H1 (cell line): ENCODE data around the gene RPP14. TPM values are rescaled to one million over a fixed set of nuclear protein-coding genes. Genes with fewer than 3 reads are reported as not detected.

Source experiments
- CTCF ChIA-PET: fragments of 300-600 bp; sonication (Branson Sonifier 250); formaldehyde crosslinking; loops from one replicate; lab custom pipeline; 2021; ENCODE audit not compliant: partially characterized antibody; lab: Charles Lee
- POLR2A ChIA-PET: fragments of 300-600 bp; sonication (Branson Sonifier 250); formaldehyde crosslinking; loops from one replicate; lab custom pipeline; 2021; ENCODE audit warnings: inconsistent platforms; ENCODE audit not compliant: partially characterized antibody; lab: Charles Lee
- DNase-seq, 2 experiments: peaks; one replicate each; pipeline versions ENCODE4 v3.0.0 to v3.0.0-alpha.2; 2010 to 2022; ENCODE audit warnings: low spot score in 2 of 2, low read depth in 1 of 2, mixed read lengths in 1 of 2
- FAIRE-seq: peaks from 2 replicates; lab custom pipeline; 2011; peaks lifted over from hg19 to GRCh38; lab: Jason Lieb, UNC
- H2AFZ ChIP-seq: 2 replicates; pipeline ENCODE4 v1.8.1; 2012; ENCODE audit warnings: low read length, inconsistent platforms
- H2AK5ac ChIP-seq: 2 replicates; pipeline ENCODE4 v1.6.1; 2013; ENCODE audit warnings: low read depth, low read length
- H2BK120ac ChIP-seq: replicated peaks from 2 replicates; pipeline ENCODE3; 2013; ENCODE audit warnings: low read depth, low read length, inconsistent platforms
- H2BK12ac ChIP-seq: 2 replicates; pipeline ENCODE4 v1.6.1; 2013; ENCODE audit warnings: low read depth, low read length
- H2BK15ac ChIP-seq: 2 replicates; pipeline ENCODE4 v1.6.1; 2013; ENCODE audit warnings: low read length
- H2BK20ac ChIP-seq: 2 replicates; pipeline ENCODE4 v1.6.1; 2013; ENCODE audit warnings: low read length
- H2BK5ac ChIP-seq: 2 replicates; pipeline ENCODE4 v1.6.1; 2013; ENCODE audit warnings: low read depth, low read length
- H3K14ac ChIP-seq: 2 replicates; pipeline ENCODE4 v1.6.1; 2013; ENCODE audit warnings: inconsistent platforms; ENCODE audit not compliant: insufficient read length
- H3K18ac ChIP-seq: 2 replicates; pipeline ENCODE4 v1.6.1; 2013; ENCODE audit warnings: low read length; ENCODE audit errors: extremely low read depth
- H3K23ac ChIP-seq: 2 replicates; pipeline ENCODE4 v1.6.1; 2013; ENCODE audit warnings: inconsistent platforms; ENCODE audit not compliant: insufficient read length
- H3K23me2 ChIP-seq: 2 replicates; pipeline ENCODE4 v1.6.1; 2013; ENCODE audit warnings: low read depth, low read length
- H3K27ac ChIP-seq: 2 replicates; pipeline ENCODE4 v1.6.1; 2011; ENCODE audit warnings: low read depth, low read length, inconsistent platforms
- H3K27me3 ChIP-seq, 4 experiments: replicated peaks in 1 of 4; 1 replicate in 1 of 4; 2 replicates in 3 of 4; pipeline versions ENCODE4 v1.6.1 to v1.8.1; 2011 to 2013; ENCODE audit warnings: low read length in 3 of 4, mild to moderate bottlenecking in 3 of 4, inconsistent platforms in 2 of 4, mixed read lengths in 2 of 4, moderate library complexity in 1 of 4; ENCODE audit not compliant: control insufficient read depth in 3 of 4, insufficient read depth in 3 of 4; ENCODE audit errors: extremely low read depth in 1 of 4
- H3K36me3 ChIP-seq, 4 experiments: 2 replicates each; pipeline versions ENCODE4 v1.6.1 to v1.8.1; 2011 to 2013; ENCODE audit warnings: mild to moderate bottlenecking in 4 of 4, low read length in 3 of 4, moderate library complexity in 2 of 4, control low read depth in 1 of 4, inconsistent platforms in 1 of 4; ENCODE audit not compliant: insufficient read depth in 4 of 4, control insufficient read depth in 2 of 4
- H3K4ac ChIP-seq: replicated peaks from 2 replicates; pipeline ENCODE3; 2013; ENCODE audit warnings: low read length, low read depth, mixed read lengths, inconsistent platforms; ENCODE audit not compliant: insufficient read length
- H3K4me1 ChIP-seq, 4 experiments: replicated peaks in 1 of 4; 1 replicate in 1 of 4; 2 replicates in 3 of 4; pipeline versions ENCODE4 v1.6.1 to v1.8.1; 2011 to 2013; ENCODE audit warnings: low read length in 3 of 4, inconsistent platforms in 2 of 4, mixed read lengths in 1 of 4; ENCODE audit not compliant: insufficient read depth in 4 of 4, control insufficient read depth in 3 of 4
- H3K4me2 ChIP-seq, 2 experiments: 2 replicates each; pipeline versions ENCODE4 v1.6.1 to v1.8.1; 2011 to 2013; ENCODE audit warnings: low read depth in 2 of 2, low read length in 2 of 2, control low read depth in 1 of 2, inconsistent platforms in 1 of 2, mild to moderate bottlenecking in 1 of 2; ENCODE audit not compliant: insufficient read depth in 1 of 2
- H3K4me3 ChIP-seq, 4 experiments: fragments of 200-600, 300-600 bp in 1 of 4; sonication (generic), shearing (Covaris generic), sonication (Bioruptor Twin) in 1 of 4; 2 replicates each; pipeline versions ENCODE4 v1.5.1 to v1.8.1; 2011 to 2016; ENCODE audit warnings: low read length in 4 of 4, low read depth in 3 of 4, control low read depth in 2 of 4, inconsistent platforms in 2 of 4, mild to moderate bottlenecking in 2 of 4, mixed read lengths in 1 of 4, moderate library complexity in 1 of 4; ENCODE audit not compliant: insufficient read depth in 2 of 4; ENCODE audit errors: extremely low read depth in 1 of 4
- H3K56ac ChIP-seq: replicated peaks from 2 replicates; pipeline ENCODE3; 2013; ENCODE audit warnings: low read depth, mild to moderate bottlenecking, mixed read lengths, low read length, inconsistent platforms; ENCODE audit not compliant: insufficient read length
- H3K79me1 ChIP-seq: 2 replicates; pipeline ENCODE4 v1.6.1; 2013; ENCODE audit warnings: low read depth, low read length, control low read depth
- H3K79me2 ChIP-seq, 2 experiments: 2 replicates each; pipeline versions ENCODE4 v1.6.1 to v1.8.1; 2012 to 2013; ENCODE audit warnings: low read length in 2 of 2, mild to moderate bottlenecking in 2 of 2, inconsistent platforms in 1 of 2; ENCODE audit not compliant: insufficient read depth in 2 of 2, control insufficient read depth in 1 of 2
- H3K9ac ChIP-seq, 4 experiments: replicated peaks in 1 of 4; 1 replicate in 1 of 4; 2 replicates in 3 of 4; pipeline versions ENCODE4 v1.6.1 to v1.8.1; 2011 to 2013; ENCODE audit warnings: low read depth in 3 of 4, low read length in 3 of 4, control low read depth in 2 of 4, mild to moderate bottlenecking in 2 of 4, moderate library complexity in 2 of 4, inconsistent platforms in 1 of 4; ENCODE audit errors: extremely low read depth in 1 of 4
- H3K9me3 ChIP-seq, 2 experiments: 2 replicates each; pipeline versions ENCODE4 v1.6.1 to v1.8.1; 2012 to 2013; ENCODE audit warnings: mild to moderate bottlenecking in 2 of 2, moderate library complexity in 2 of 2, control low read depth in 1 of 2, inconsistent platforms in 1 of 2, low read depth in 1 of 2, low read length in 1 of 2, mixed read lengths in 1 of 2; ENCODE audit not compliant: insufficient read depth in 2 of 2
- H4K20me1 ChIP-seq, 2 experiments: replicated peaks in 1 of 2; 2 replicates each; pipeline versions ENCODE3 to v1.8.1; 2011 to 2013; ENCODE audit warnings: inconsistent platforms in 2 of 2, low read length in 2 of 2, mild to moderate bottlenecking in 1 of 2; ENCODE audit not compliant: insufficient read depth in 2 of 2, control insufficient read depth in 1 of 2
- H4K5ac ChIP-seq: 2 replicates; pipeline ENCODE4 v1.6.1; 2013; ENCODE audit warnings: low read length, low read depth, mixed read lengths, inconsistent platforms; ENCODE audit not compliant: insufficient read length
- H4K8ac ChIP-seq: 2 replicates; pipeline ENCODE4 v1.8.0; 2013; ENCODE audit warnings: mild to moderate bottlenecking, moderate library complexity, low read length, inconsistent platforms; ENCODE audit not compliant: insufficient read depth; ENCODE audit errors: extremely low read depth
- H4K91ac ChIP-seq: replicated peaks from 2 replicates; pipeline ENCODE3; 2013; ENCODE audit warnings: low read length, mixed read lengths, inconsistent platforms; ENCODE audit not compliant: insufficient read length
- EGR1 ChIP-seq: IDR thresholded peaks from 2 replicates; pipeline ENCODE4 v1.6.1; 2011; ENCODE audit warnings: low read depth, low read length, borderline replicate concordance
- KDM4A ChIP-seq: IDR thresholded peaks from one replicate; pipeline ENCODE4 v1.7.1; 2012; ENCODE audit warnings: low read depth, mild to moderate bottlenecking, moderate library complexity, low read length, inconsistent platforms; ENCODE audit not compliant: severe bottlenecking
- POU5F1 ChIP-seq: IDR thresholded peaks from 2 replicates; pipeline ENCODE4 v1.6.1; 2011; ENCODE audit warnings: low read depth, mild to moderate bottlenecking, low read length, moderate library complexity
- RAD21 ChIP-seq, 2 experiments: IDR thresholded peaks in 1 of 2; conservative IDR thresholded peaks in 1 of 2; 2 replicates each; pipeline ENCODE4 v1.6.1; 2011; ENCODE audit warnings: low read depth in 2 of 2, low read length in 2 of 2, improper control_type of control experiment in 1 of 2, inconsistent platforms in 1 of 2, mild to moderate bottlenecking in 1 of 2, moderate library complexity in 1 of 2
- RBBP5 ChIP-seq: IDR thresholded peaks from 2 replicates; pipeline ENCODE4 v1.7.1; 2012; ENCODE audit warnings: low read depth, mild to moderate bottlenecking, inconsistent platforms, low read length, moderate library complexity, borderline replicate concordance
- RXRA ChIP-seq: IDR thresholded peaks from 2 replicates; pipeline ENCODE4 v1.6.1; 2011; ENCODE audit warnings: low read depth, mild to moderate bottlenecking, low read length, moderate library complexity; ENCODE audit not compliant: insufficient read depth
- SAP30 ChIP-seq: fragments of 300-600 bp; sonication (generic); IDR thresholded peaks from 2 replicates; pipeline ENCODE4 v1.7.1; 2012; ENCODE audit warnings: low read length, moderate library complexity, mild to moderate bottlenecking, inconsistent platforms; ENCODE audit not compliant: insufficient read depth, insufficient replicate concordance
- USF2 ChIP-seq: IDR thresholded peaks from 2 replicates; pipeline ENCODE4 v1.6.1; 2011; ENCODE audit warnings: low read length, improper control_type of control experiment
- WGBS, 2 experiments: shearing (Covaris generic) in 1 of 2; methylation state at CpG; one replicate each; pipeline versions ENCODE4 v1.1.6 to v1.1.7; 2013 to 2015; ENCODE audit warnings: low lambda C conversion rate in 2 of 2, mixed read lengths in 2 of 2, inconsistent platforms in 1 of 2, low coverage in 1 of 2, missing lambda C conversion rate in 1 of 2; ENCODE audit not compliant: insufficient replicate concordance in 2 of 2, insufficient coverage in 1 of 2, insufficient read length in 1 of 2; ENCODE audit errors: extremely low coverage in 1 of 2, missing lambda C conversion rate in 1 of 2; 5-methylcytosine and 5-hydroxymethylcytosine counted together
- polyA plus RNA-seq, 7 experiments: library from polyadenylated mRNA; depleted of rRNA in 3 of 7; stranded (reverse) in 5 of 7; unstranded in 2 of 7; fragments of >200 nt in 5 of 7; fragments of 200-250 nt in 2 of 7; gene quantifications; 1 replicate in 5 of 7; 2 replicates in 1 of 7; 4 replicates in 1 of 7; pipeline versions ENCODE4 v1.2.1 to v1.2.3, GENCODE V29; 2011 to 2013; ENCODE audit warnings: missing spikeins in 2 of 7, mixed read lengths in 2 of 7
- total RNA-seq: library from RNA; stranded (reverse); fragmentation: NEBNext Ultra II Directional; extraction: Animal tissue kit (Norgen Biotek cat#: 25700); gene quantifications from 2 replicates; pipeline ENCODE4 v1.2.1, GENCODE V29; 2021

Gene RPP14
- total and polyA plus RNA-seq, 2 of the 8 experiments (the other 6 are each of a cell fraction or from before 2014, with no cell fraction given), result 11.7 to 23.4 TPM

GRCh38 chr3:58260733-58261132 lies 45.3 kb upstream of the RPP14 start:
- Histone ChIP-seq H3K14ac (no peak overlapping the region), H2BK5ac (no peak overlapping the region), H4K5ac (no peak overlapping the region), H3K56ac (no peak overlapping the region), H2AFZ (no peak overlapping the region), H3K9ac (no peak overlapping the region), H3K36me3 (no peaks in the 10 kb centered on the region), H3K4me1 (no peaks in the 10 kb centered on the region), H3K79me1 (no peaks in the 10 kb centered on the region; the same call in 1 of the 2 replicates), H2BK120ac (no peak overlapping the region), H3K4ac (no peak overlapping the region), H2AK5ac (no peak overlapping the region), H3K79me2 (no peaks in the 10 kb centered on the region), H2BK12ac (no peak overlapping the region), H4K8ac (no peak overlapping the region), H4K91ac (no peak overlapping the region), H3K4me2 (no peak overlapping the region), H2BK20ac (no peak overlapping the region), H3K23me2 (peaks cover 2% of the 10 kb centered on the region; the same call in 1 of the 2 replicates), H4K20me1 (no peaks in the 10 kb centered on the region), H3K27ac (no peak overlapping the region), H3K18ac (no peak overlapping the region), H3K4me3 (no peak overlapping the region), H3K23ac (no peak overlapping the region), H3K9me3 (no peaks in the 10 kb centered on the region), H2BK15ac (no peak overlapping the region), H3K27me3 (no peaks in the 10 kb centered on the region)
- FAIRE-seq (no peak), DNase-seq (no peak)
- POLR2A ChIA-PET, result no interaction called here
- WGBS, 2 experiments, result 93% methylated on average over 6 of the region's 6 CpGs; no CpG with 5 or more reads in 1 of the 2 experiments
- TF ChIP-seq RXRA (no peak), KDM4A (no peak), SAP30 (no peak), POU5F1 (no peak), RAD21 (IDR thresholded peaks at IDR 0.05 in 1 of 2, conservative IDR thresholded peaks at IDR 0.05 in 1 of 2; ENCODE audit: low read depth in 2 of 2, low read length in 2 of 2) (no peak), USF2 (no peak), RBBP5 (no peak), EGR1 (no peak)
- CTCF ChIA-PET, result interaction anchor here (1.0 to 1.5 kb wide), 4 partner anchors 11 to 83 kb away, joined by 3 to 5 read pairs (median 4); no protein-coding TSS in a partner anchor
